Neural cell (in vitro differentiated cells): ENCODE data around the gene GATA2. TPM values are rescaled to one million over a fixed set of nuclear protein-coding genes. Genes with fewer than 3 reads are reported as not detected.

ENCODE experiments used
- H2AFZ ChIP-seq: fragments of 200-600, 300-800 bp; sonication (generic), shearing (Covaris generic); 2 replicates; pipeline ENCODE4 v1.6.0; 2014; ENCODE audit warnings: low read depth, mild to moderate bottlenecking, antibody characterized with exemption, low read length, moderate library complexity
- H3F3A ChIP-seq: fragments of 200-600 bp; shearing (Covaris generic); 2 replicates; pipeline ENCODE4 v1.6.1; 2016; ENCODE audit warnings: mild to moderate bottlenecking, moderate library complexity, mixed read lengths, antibody characterized with exemption, low read length; ENCODE audit not compliant: insufficient read depth, poor library complexity, severe bottlenecking
- H3K27ac ChIP-seq: fragments of 200-600, 300-800 bp; sonication (generic), shearing (Covaris generic); 2 replicates; pipeline ENCODE4 v1.5.1; 2014; ENCODE audit warnings: mild to moderate bottlenecking, low read length, moderate library complexity
- H3K27me3 ChIP-seq: fragments of 300-800, 200-600 bp; sonication (generic), shearing (Covaris generic); 2 replicates; pipeline ENCODE4 v1.6.0; 2014; ENCODE audit warnings: mild to moderate bottlenecking, low read depth, low read length, moderate library complexity; ENCODE audit not compliant: insufficient read depth
- H3K36me3 ChIP-seq: fragments of 300-800, 200-600 bp; sonication (generic), shearing (Covaris generic); 2 replicates; pipeline ENCODE4 v1.5.1; 2014; ENCODE audit warnings: mild to moderate bottlenecking, antibody characterized with exemption, low read length, moderate library complexity; ENCODE audit not compliant: insufficient read depth
- H3K4me2 ChIP-seq: fragments of 300-800, 200-600 bp; sonication (generic), shearing (Covaris generic); 2 replicates; pipeline ENCODE4 v1.6.0; 2014; ENCODE audit warnings: mild to moderate bottlenecking, low read length
- H3K4me3 ChIP-seq: fragments of 300-800, 200-600 bp; sonication (generic), shearing (Covaris generic); 2 replicates; pipeline ENCODE4 v1.5.1; 2014; ENCODE audit warnings: mild to moderate bottlenecking, low read length, moderate library complexity
- H3K79me2 ChIP-seq: fragments of 200-600 bp; shearing (Covaris generic); replicated peaks from 2 replicates; pipeline ENCODE4 v1.6.0; 2014; ENCODE audit warnings: mild to moderate bottlenecking, low read length, moderate library complexity; ENCODE audit not compliant: insufficient read depth
- H3K9ac ChIP-seq: fragments of 300-800, 200-600 bp; sonication (generic), shearing (Covaris generic); 2 replicates; pipeline ENCODE4 v1.6.1; 2016; ENCODE audit warnings: mild to moderate bottlenecking, low read length, mixed read lengths
- H3K9me2 ChIP-seq: fragments of 200-600 bp; shearing (Covaris generic); 2 replicates; pipeline ENCODE4 v1.6.1; 2016; ENCODE audit warnings: mild to moderate bottlenecking, low read length, mixed read lengths; ENCODE audit not compliant: insufficient read depth
- H3K9me3 ChIP-seq: fragments of 200-600, 300-800 bp; sonication (generic), shearing (Covaris generic); 2 replicates; pipeline ENCODE4 v1.6.1; 2016; ENCODE audit warnings: mild to moderate bottlenecking, mixed run types, low read length, moderate library complexity, mixed read lengths
- H4K20me1 ChIP-seq: fragments of 200-600 bp; shearing (Covaris generic); 2 replicates; pipeline ENCODE4 v1.6.1; 2016; ENCODE audit warnings: mild to moderate bottlenecking, mixed run types; ENCODE audit not compliant: insufficient read depth
- EP300 ChIP-seq: fragments of 450-650 bp; conservative IDR thresholded peaks from 2 replicates; pipeline ENCODE4 v1.6.1; 2014; ENCODE audit warnings: antibody characterized with exemption, mild to moderate bottlenecking, moderate library complexity; ENCODE audit not compliant: poor library complexity, severe bottlenecking
- EZH2 ChIP-seq: fragments of 200-600, 300-800 bp; shearing (Covaris generic), sonication (generic); IDR thresholded peaks from 2 replicates; pipeline ENCODE4 v1.6.1; 2014; ENCODE audit warnings: antibody characterized with exemption, low read length, borderline replicate concordance, mild to moderate bottlenecking; ENCODE audit not compliant: insufficient read depth, poor library complexity, severe bottlenecking
- MXI1 ChIP-seq: fragments of 450-650 bp; conservative IDR thresholded peaks from 2 replicates; pipeline ENCODE4 v1.6.1; 2014; ENCODE audit warnings: antibody characterized with exemption, mild to moderate bottlenecking; ENCODE audit not compliant: poor library complexity, severe bottlenecking
- POLR2AphosphoS5 ChIP-seq: IDR thresholded peaks from 2 replicates; pipeline ENCODE4 v1.6.1; 2012
- RAD21 ChIP-seq: fragments of 450-650 bp; conservative IDR thresholded peaks from 2 replicates; pipeline ENCODE4 v1.6.1; 2014; ENCODE audit warnings: antibody characterized with exemption, mild to moderate bottlenecking, moderate library complexity
- SMC3 ChIP-seq: fragments of 450-650 bp; conservative IDR thresholded peaks from 2 replicates; pipeline ENCODE4 v1.6.1; 2014; ENCODE audit warnings: antibody characterized with exemption, mild to moderate bottlenecking, moderate library complexity; ENCODE audit not compliant: poor library complexity
- TAF1 ChIP-seq: IDR thresholded peaks from 2 replicates; pipeline ENCODE4 v1.6.1; 2012; ENCODE audit warnings: low read depth
- polyA plus RNA-seq: library from polyadenylated mRNA; depleted of rRNA; stranded (reverse); fragments of >200 nt; gene quantifications from 2 replicates; pipeline ENCODE4 v1.2.3, GENCODE V29; 2014
- TF ChIP-seq, protein P1 (sequence below): fragments of 450-650 bp; IDR thresholded peaks from 2 replicates; pipeline ENCODE4 v1.5.1; 2014; ENCODE audit warnings: antibody characterized with exemption, mild to moderate bottlenecking, moderate library complexity; ENCODE audit not compliant: poor library complexity, severe bottlenecking
- TF ChIP-seq, protein P2 (sequence below): IDR thresholded peaks from 2 replicates; pipeline ENCODE4 v1.6.1; 2012; ENCODE audit warnings: borderline replicate concordance

The GATA2 gene
- polyA plus RNA-seq, 1 donor from 2014 or later: not detected

DNA sequence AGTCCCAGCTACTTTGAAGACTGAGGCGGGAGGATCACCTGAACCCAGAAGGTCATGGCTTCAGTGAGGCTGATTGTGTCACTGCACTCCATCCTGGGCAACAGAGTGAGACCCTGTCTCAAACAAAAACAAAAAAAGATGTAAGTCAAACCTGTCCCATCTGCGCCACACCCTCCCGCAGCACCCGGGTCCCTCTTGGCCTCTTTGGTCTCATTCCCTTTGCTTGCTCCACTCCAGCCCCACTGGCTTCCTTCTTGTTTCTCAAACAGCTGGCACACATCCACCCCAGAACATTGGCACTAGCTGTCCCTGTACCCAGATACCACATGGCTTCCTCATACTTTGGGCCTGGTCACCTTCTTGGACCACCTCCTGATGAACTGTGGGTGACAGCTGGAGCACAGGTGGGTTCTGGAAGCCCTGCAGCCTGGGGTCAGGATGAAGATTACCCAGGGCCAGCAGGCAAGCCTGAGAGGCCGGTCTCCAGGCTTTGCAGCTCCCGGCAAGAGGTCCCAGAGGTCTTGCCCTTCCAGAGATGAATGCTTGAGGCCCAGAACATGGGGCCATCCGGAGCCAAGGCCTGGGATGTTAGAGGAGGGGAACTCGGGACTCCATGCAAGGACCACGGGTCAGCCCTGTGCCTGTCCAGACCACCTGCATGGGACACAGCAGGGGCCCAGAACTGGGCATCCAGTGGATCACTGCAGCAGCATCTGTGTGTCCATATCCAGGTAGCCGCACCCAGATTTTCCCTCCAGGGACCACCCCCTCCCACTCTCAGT lies 10.9 kb upstream of the GATA2 start:
- TF ChIP-seq SMC3: no peak
- TF ChIP-seq EP300: no peak
- TF ChIP-seq TAF1: no peak
- TF ChIP-seq, protein P1, sequence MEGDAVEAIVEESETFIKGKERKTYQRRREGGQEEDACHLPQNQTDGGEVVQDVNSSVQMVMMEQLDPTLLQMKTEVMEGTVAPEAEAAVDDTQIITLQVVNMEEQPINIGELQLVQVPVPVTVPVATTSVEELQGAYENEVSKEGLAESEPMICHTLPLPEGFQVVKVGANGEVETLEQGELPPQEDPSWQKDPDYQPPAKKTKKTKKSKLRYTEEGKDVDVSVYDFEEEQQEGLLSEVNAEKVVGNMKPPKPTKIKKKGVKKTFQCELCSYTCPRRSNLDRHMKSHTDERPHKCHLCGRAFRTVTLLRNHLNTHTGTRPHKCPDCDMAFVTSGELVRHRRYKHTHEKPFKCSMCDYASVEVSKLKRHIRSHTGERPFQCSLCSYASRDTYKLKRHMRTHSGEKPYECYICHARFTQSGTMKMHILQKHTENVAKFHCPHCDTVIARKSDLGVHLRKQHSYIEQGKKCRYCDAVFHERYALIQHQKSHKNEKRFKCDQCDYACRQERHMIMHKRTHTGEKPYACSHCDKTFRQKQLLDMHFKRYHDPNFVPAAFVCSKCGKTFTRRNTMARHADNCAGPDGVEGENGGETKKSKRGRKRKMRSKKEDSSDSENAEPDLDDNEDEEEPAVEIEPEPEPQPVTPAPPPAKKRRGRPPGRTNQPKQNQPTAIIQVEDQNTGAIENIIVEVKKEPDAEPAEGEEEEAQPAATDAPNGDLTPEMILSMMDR: no peak
- no peak for TF ChIP-seq MXI1
- no peak for TF ChIP-seq RAD21
- no peak for TF ChIP-seq POLR2AphosphoS5
- H3K27me3 ChIP-seq: no peaks in the 10 kb centered on the region
- no peak overlapping the region for H3K4me3 ChIP-seq

DNA sequence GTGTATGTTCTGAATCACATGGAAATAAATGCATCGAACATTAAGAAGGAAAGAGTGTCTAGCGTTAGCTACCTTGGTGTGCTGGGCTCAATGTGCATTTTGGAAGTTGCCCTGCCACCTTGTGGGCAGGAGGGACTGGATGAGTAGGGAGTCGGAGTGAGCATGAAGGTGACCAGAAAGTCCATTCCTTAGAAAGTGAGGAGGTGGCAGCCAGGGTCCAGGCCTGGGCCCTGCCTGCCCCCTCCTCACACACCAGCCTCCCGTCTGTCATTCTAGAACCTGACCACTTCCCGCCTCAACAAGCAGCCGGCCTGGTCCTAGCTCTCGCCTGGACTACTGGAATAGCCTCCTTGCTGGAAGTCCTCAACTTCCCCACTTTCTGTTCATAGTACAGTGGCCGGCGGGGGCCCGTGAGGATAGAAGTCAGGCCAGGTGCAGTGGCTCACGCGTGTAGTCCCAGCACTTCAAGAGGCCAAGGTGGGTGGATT lies 10.2 kb upstream of the GATA2 start:
- no peaks in the 10 kb centered on the region for H3K9me3 ChIP-seq
- H2AFZ ChIP-seq: no peak overlapping the region
- TF ChIP-seq, protein P2, sequence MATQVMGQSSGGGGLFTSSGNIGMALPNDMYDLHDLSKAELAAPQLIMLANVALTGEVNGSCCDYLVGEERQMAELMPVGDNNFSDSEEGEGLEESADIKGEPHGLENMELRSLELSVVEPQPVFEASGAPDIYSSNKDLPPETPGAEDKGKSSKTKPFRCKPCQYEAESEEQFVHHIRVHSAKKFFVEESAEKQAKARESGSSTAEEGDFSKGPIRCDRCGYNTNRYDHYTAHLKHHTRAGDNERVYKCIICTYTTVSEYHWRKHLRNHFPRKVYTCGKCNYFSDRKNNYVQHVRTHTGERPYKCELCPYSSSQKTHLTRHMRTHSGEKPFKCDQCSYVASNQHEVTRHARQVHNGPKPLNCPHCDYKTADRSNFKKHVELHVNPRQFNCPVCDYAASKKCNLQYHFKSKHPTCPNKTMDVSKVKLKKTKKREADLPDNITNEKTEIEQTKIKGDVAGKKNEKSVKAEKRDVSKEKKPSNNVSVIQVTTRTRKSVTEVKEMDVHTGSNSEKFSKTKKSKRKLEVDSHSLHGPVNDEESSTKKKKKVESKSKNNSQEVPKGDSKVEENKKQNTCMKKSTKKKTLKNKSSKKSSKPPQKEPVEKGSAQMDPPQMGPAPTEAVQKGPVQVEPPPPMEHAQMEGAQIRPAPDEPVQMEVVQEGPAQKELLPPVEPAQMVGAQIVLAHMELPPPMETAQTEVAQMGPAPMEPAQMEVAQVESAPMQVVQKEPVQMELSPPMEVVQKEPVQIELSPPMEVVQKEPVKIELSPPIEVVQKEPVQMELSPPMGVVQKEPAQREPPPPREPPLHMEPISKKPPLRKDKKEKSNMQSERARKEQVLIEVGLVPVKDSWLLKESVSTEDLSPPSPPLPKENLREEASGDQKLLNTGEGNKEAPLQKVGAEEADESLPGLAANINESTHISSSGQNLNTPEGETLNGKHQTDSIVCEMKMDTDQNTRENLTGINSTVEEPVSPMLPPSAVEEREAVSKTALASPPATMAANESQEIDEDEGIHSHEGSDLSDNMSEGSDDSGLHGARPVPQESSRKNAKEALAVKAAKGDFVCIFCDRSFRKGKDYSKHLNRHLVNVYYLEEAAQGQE: no peak
- TF ChIP-seq POLR2AphosphoS5 (no peak), TAF1 (no peak), EP300 (no peak), SMC3 (no peak), EZH2 (no peak), MXI1 (no peak), RAD21 (no peak)
- TF ChIP-seq, protein P1: no peak
- no peak overlapping the region for H3K27ac ChIP-seq
- H3K4me2 ChIP-seq: no peak overlapping the region
- no peaks in the 10 kb centered on the region for H3K36me3 ChIP-seq
- H3K9ac ChIP-seq: no peak overlapping the region
- no peak overlapping the region for H3K4me3 ChIP-seq
- no peaks in the 10 kb centered on the region for H3K27me3 ChIP-seq
- H3K79me2 ChIP-seq: no peaks in the 10 kb centered on the region
- H4K20me1 ChIP-seq: no peaks in the 10 kb centered on the region
- H3F3A ChIP-seq: no peaks in the 10 kb centered on the region
- H3K9me2 ChIP-seq: no peaks in the 10 kb centered on the region

More for the DNA sequence above, 10.9 kb upstream of the GATA2 start:
- Histone ChIP-seq H3F3A (no peaks in the 10 kb centered on the region), H3K9me2 (no peaks in the 10 kb centered on the region), H3K27ac (no peak overlapping the region), H4K20me1 (no peaks in the 10 kb centered on the region), H3K79me2 (no peaks in the 10 kb centered on the region), H3K9ac (no peak overlapping the region), H3K4me2 (no peak overlapping the region), H3K36me3 (no peaks in the 10 kb centered on the region), H2AFZ (no peak overlapping the region), H3K9me3 (no peaks in the 10 kb centered on the region)
